HEK293T (cell line): ENCODE data around the gene SYNPO2L.
"Not testable (repeated sequence)": the region's sequence is repeated elsewhere in the genome, so short reads cannot be mapped to it uniquely, and the experiment has no call there.

Experiments used
- ELF4 ChIP-seq: fragments of 450-650 bp; IDR thresholded peaks from 2 replicates; pipeline ENCODE4 v1.6.1; 2017; ENCODE audit warnings: antibody characterized with exemption
- FOXA1 ChIP-seq: fragments of 450-650 bp; IDR thresholded peaks from 2 replicates; pipeline ENCODE4 v1.6.1; 2016; ENCODE audit warnings: mild to moderate bottlenecking
- FOXK2 ChIP-seq: fragments of 450-650 bp; IDR thresholded peaks from 2 replicates; pipeline ENCODE4 v1.6.1; 2016; ENCODE audit warnings: mild to moderate bottlenecking
- FOXM1 ChIP-seq: fragments of 450-650 bp; IDR thresholded peaks from 2 replicates; pipeline ENCODE4 v1.6.1; 2017; ENCODE audit warnings: mild to moderate bottlenecking, borderline replicate concordance
- HDGF ChIP-seq: fragments of 450-650 bp; IDR thresholded peaks from 2 replicates; pipeline ENCODE4 v1.6.1; 2017; ENCODE audit warnings: antibody characterized with exemption, borderline replicate concordance
- L3MBTL2 ChIP-seq: fragments of 450-650 bp; conservative IDR thresholded peaks from 2 replicates; pipeline ENCODE4 v1.6.1; 2016; ENCODE audit warnings: mild to moderate bottlenecking
- PKNOX1 ChIP-seq: fragments of 450-650 bp; IDR thresholded peaks from 2 replicates; pipeline ENCODE4 v1.6.1; 2016
- SP1 ChIP-seq: fragments of 450-650 bp; IDR thresholded peaks from 2 replicates; pipeline ENCODE4 v1.6.1; 2017
- ZNF384 ChIP-seq: fragments of 450-650 bp; IDR thresholded peaks from 2 replicates; pipeline ENCODE4 v1.6.1; 2016

DNA sequence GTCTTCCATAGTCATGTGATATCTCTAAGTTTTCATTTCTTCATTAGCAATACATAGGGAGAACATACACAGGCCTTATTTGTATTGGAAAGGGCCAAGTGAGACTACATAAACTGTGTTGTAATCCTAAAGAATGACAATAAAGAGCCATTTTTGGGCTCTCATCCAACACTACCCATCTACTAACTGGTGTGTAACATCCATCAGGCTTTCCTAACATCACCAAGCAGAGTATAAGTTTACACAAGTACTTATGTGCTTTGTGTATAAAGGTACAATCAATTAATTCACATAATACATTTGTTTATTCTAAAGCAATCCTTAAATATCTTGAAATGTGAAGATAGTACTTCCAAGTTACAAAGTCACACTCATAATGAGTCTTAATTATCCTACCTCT is 39.5 kb upstream of the SYNPO2L start:
- TF ChIP-seq FOXM1, ELF4, PKNOX1, FOXA1, SP1, ZNF384, HDGF, L3MBTL2, FOXK2: not testable (repeated sequence)
